Measurements from ENCODE around the gene PRH1. TPM values are rescaled to one million over a fixed set of nuclear protein-coding genes. Genes with fewer than 3 reads are reported as not detected.

Gene PRH1
- polyA plus RNA-seq, 1 donor (not counting 4 experiments of a cell fraction or from before 2014, with no cell fraction given): 4.9 TPM

DNA sequence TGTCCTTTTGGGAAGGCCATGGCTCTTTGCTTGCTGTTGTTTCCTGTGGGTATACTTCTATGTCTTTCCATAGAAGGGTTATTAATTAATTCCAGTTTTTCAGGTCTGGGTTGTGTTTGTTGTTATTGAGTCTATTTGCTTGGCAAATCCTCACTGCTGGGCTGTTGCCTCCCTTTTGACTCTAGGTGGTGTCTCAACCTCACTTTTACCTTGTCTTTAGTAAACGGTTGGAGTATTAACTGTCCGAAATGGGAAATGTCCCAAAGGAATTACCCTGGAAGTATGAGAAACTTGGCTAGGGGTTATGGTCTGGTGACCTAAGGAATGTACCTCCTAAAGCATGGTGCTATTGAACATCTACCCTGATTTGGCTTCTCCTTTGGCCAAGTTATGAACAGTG is 16.7 kb downstream of the PRH1 start:
- Histone ChIP-seq H3K36me3 (ENCODE audit: control insufficient read depth in 2 of 2, extremely low read depth in 1 of 2, insufficient read depth in 2 of 2, low read length in 2 of 2) (no peaks in the 10 kb centered on the region), H3K9me1 (ENCODE audit: control insufficient read depth, extremely low read depth, insufficient read depth, low read length) (no peaks in the 10 kb centered on the region), H4K20me1 (ENCODE audit: control insufficient read depth, extremely low read depth, insufficient read depth, low read length) (no peaks in the 10 kb centered on the region), H3K9ac (ENCODE audit: control insufficient read depth, extremely low read depth, insufficient read depth, low read length) (no peak overlapping the region), H3K9me3 (ENCODE audit: control insufficient read depth, low read depth, low read length) (no peaks in the 10 kb centered on the region), H3K27me3 (ENCODE audit: control insufficient read depth, extremely low read depth, insufficient read depth, low read length) (no peaks in the 10 kb centered on the region), H3K79me2 (ENCODE audit: control insufficient read depth, insufficient read depth, low read length) (no peaks in the 10 kb centered on the region), H3K4me2 (ENCODE audit: control insufficient read depth, extremely low read depth, insufficient read depth, low read depth, low read length) (no peak overlapping the region), H3K4me1 (ENCODE audit: control insufficient read depth, extremely low read depth, insufficient read depth, low read length) (no peaks in the 10 kb centered on the region), H2AFZ (ENCODE audit: control insufficient read depth, low read length) (no peak overlapping the region), H3K4me3 (ENCODE audit: control insufficient read depth in 2 of 3, extremely low read depth in 1 of 3, insufficient read depth in 2 of 3, low read depth in 1 of 3, low read length in 3 of 3) (no peak overlapping the region), H3K27ac (ENCODE audit: control insufficient read depth, insufficient read depth, low read length) (no peak overlapping the region)
- dilution Hi-C loops (cut with MboI; ENCODE audit: extremely low pct_ligation_motif_present, low sequenced_read_pairs): no loop called here
- no peak for TF ChIP-seq EZH2 (IDR thresholded peaks at IDR 0.05; ENCODE audit: low read length)
- TF ChIP-seq, protein P1, sequence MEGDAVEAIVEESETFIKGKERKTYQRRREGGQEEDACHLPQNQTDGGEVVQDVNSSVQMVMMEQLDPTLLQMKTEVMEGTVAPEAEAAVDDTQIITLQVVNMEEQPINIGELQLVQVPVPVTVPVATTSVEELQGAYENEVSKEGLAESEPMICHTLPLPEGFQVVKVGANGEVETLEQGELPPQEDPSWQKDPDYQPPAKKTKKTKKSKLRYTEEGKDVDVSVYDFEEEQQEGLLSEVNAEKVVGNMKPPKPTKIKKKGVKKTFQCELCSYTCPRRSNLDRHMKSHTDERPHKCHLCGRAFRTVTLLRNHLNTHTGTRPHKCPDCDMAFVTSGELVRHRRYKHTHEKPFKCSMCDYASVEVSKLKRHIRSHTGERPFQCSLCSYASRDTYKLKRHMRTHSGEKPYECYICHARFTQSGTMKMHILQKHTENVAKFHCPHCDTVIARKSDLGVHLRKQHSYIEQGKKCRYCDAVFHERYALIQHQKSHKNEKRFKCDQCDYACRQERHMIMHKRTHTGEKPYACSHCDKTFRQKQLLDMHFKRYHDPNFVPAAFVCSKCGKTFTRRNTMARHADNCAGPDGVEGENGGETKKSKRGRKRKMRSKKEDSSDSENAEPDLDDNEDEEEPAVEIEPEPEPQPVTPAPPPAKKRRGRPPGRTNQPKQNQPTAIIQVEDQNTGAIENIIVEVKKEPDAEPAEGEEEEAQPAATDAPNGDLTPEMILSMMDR (optimal IDR thresholded peaks at IDR 0.05 in 1 of 3, IDR thresholded peaks at IDR 0.05 in 1 of 3, conservative IDR thresholded peaks at IDR 0.05 in 1 of 3; ENCODE audit: extremely low read depth in 1 of 3, insufficient read depth in 2 of 3, low read length in 3 of 3): peak; percentile 13 to 50 (median 22)
- DNase-seq (ENCODE audit: low read depth, low spot score) (no peak), FAIRE-seq (no peak)

DNA sequence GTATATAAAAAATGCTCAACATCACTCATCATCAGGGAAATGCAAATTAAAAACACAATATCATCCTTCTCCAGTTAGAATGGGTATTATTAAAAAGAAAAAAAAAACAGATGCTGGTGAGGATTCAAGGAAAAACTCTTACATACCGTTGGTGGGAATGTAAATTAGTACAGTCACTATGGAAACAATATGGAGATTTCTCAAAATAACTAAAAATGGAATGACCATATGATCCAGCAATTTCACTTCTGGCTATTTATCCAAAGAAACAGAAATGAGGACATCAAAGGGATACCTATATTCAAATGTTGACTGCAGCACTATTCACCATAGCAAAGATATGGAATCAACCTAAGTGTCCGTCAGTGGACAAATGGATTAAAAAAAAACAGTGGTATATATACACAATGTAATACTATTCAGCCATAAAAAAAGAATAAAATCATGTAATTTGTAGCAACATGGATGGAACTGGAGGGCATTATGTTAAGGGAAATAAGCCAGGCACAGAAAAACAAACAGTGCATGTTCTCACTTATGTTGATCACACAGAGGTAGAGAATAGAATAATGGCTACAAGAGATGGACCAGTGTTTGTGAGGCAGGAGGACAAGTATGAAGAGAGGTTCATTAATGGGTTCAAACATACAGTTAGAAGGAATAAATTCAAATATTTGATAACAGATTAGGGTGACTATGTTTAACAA is 20.4 kb downstream of the PRH1 start:
- no peak for TF ChIP-seq EZH2 (IDR thresholded peaks at IDR 0.05; ENCODE audit: low read length)
- TF ChIP-seq, protein P1 (optimal IDR thresholded peaks at IDR 0.05 in 1 of 3, IDR thresholded peaks at IDR 0.05 in 1 of 3, conservative IDR thresholded peaks at IDR 0.05 in 1 of 3; ENCODE audit: extremely low read depth in 1 of 3, insufficient read depth in 2 of 3, low read length in 3 of 3): no peak
- H3K9ac ChIP-seq (ENCODE audit: control insufficient read depth, extremely low read depth, insufficient read depth, low read length): no peak overlapping the region
- FAIRE-seq: no peak
- H3K9me3 ChIP-seq (ENCODE audit: control insufficient read depth, low read depth, low read length): no peaks in the 10 kb centered on the region
- no peaks in the 10 kb centered on the region for H4K20me1 ChIP-seq (ENCODE audit: control insufficient read depth, extremely low read depth, insufficient read depth, low read length)
- no peaks in the 10 kb centered on the region for H3K79me2 ChIP-seq (ENCODE audit: control insufficient read depth, insufficient read depth, low read length)
- peaks cover 0 to under 1% of the 10 kb centered on the region in 2 experiments for H3K36me3 ChIP-seq (ENCODE audit: control insufficient read depth in 2 of 2, extremely low read depth in 1 of 2, insufficient read depth in 2 of 2, low read length in 2 of 2)
- H3K4me2 ChIP-seq (ENCODE audit: control insufficient read depth, extremely low read depth, insufficient read depth, low read depth, low read length): no peak overlapping the region
- no peaks in the 10 kb centered on the region for H3K4me1 ChIP-seq (ENCODE audit: control insufficient read depth, extremely low read depth, insufficient read depth, low read length)
- no peak for DNase-seq (ENCODE audit: low read depth, low spot score)
- no peak overlapping the region for H3K4me3 ChIP-seq (ENCODE audit: control insufficient read depth in 2 of 3, extremely low read depth in 1 of 3, insufficient read depth in 2 of 3, low read depth in 1 of 3, low read length in 3 of 3)
- no peaks in the 10 kb centered on the region for H3K27me3 ChIP-seq (ENCODE audit: control insufficient read depth, extremely low read depth, insufficient read depth, low read length)
- no peak overlapping the region for H3K27ac ChIP-seq (ENCODE audit: control insufficient read depth, insufficient read depth, low read length)
- dilution Hi-C loops (cut with MboI; ENCODE audit: extremely low pct_ligation_motif_present, low sequenced_read_pairs): no loop called here
- H2AFZ ChIP-seq (ENCODE audit: control insufficient read depth, low read length): no peak overlapping the region
- no peaks in the 10 kb centered on the region for H3K9me1 ChIP-seq (ENCODE audit: control insufficient read depth, extremely low read depth, insufficient read depth, low read length)
